HG03159 (cell line): ENCODE results near the gene QSOX2.

ENCODE experiments used
- ATAC-seq: cut with Tn5 transposase; IDR thresholded peaks from one replicate; pipeline ENCODE4 v1.9.1; 2021; ENCODE audit warnings: mild to moderate bottlenecking, moderate library complexity; ENCODE audit not compliant: unreplicated experiment

QSOX2 gene

DNA sequence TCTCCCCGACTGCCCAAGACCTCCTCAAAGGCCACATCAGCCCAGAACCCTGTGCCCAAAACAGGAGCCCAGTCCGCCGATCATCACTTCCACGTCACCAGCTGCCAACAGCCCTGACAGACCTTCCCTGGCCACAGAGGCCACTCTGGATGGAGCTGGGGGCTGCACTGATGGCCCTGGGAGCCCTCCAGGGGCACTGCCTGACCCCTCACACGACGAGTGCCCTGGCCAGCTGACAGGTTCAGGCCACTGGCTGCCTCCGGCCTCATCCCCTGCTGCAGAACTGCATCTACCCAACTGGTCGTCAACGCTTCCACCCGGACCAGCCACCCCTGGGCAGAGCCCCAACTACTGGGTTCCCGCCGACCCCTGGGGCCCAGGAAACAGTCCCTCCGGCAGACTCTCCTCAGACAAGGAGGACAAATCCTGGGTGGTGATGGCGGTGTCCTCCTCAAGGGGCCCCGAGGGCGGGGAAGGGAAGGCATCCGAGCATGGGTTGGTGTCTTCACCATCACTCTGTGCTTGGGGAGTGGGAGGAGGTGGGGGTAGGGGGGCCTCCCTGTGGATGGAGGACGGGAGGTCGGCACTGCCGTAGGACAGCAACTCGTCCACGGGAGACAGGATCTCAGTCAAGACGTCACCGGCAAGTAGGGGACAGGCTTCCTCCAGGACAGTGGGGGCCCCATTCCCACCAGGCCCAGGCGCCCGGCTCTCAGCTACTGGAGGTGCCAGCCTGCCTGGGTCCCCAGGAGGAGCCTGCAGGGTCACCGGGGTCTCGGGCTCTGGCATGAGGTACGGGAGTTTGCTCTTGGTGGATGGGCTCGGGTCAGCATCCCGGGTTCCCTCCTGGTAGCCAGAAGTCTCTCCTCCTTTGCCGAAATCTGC lies 7.9 kb upstream of the QSOX2 start:
- no peak for ATAC-seq

DNA sequence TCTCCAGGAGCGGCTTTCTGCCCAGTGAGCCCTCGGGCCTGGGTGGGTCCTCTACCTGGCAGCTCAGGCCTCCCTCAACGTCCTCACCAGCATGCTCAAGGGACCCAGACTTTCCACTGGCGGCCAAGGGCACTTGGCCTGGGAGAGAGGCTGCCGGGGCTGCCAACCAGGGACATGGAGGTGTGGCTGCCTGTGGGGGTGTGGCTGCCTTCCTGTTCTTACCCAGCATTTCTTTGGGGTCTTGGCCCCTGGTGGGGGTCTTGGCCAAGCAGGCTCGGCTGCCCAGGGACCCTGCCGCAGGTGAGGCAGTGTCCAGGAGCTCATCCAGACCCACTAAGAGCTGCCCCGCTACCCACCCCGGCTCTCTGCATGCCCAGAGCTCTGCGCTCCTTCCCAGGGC lies 7.2 kb upstream of the QSOX2 start:
- ATAC-seq = no peak

DNA sequence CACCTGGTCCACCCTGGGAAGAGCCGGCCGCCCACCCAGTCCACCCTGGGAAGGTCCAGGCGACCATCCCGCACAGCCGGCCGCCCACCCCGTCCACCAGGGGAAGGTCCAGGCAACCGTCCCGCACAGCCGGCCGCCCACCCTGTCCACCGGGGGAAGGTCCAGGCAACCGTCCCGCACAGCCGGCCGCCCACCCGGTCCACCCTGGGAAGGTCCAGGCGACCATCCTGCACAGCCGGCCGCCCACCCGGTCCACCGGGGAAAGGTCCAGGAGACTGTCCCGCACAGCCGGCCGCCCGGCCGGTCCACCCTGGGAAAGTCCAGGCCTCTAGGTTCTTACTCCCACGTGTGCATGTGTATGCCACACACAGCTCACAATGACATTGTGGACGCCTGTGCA lies 6.7 kb upstream of the QSOX2 start:
- ATAC-seq = no peak

DNA sequence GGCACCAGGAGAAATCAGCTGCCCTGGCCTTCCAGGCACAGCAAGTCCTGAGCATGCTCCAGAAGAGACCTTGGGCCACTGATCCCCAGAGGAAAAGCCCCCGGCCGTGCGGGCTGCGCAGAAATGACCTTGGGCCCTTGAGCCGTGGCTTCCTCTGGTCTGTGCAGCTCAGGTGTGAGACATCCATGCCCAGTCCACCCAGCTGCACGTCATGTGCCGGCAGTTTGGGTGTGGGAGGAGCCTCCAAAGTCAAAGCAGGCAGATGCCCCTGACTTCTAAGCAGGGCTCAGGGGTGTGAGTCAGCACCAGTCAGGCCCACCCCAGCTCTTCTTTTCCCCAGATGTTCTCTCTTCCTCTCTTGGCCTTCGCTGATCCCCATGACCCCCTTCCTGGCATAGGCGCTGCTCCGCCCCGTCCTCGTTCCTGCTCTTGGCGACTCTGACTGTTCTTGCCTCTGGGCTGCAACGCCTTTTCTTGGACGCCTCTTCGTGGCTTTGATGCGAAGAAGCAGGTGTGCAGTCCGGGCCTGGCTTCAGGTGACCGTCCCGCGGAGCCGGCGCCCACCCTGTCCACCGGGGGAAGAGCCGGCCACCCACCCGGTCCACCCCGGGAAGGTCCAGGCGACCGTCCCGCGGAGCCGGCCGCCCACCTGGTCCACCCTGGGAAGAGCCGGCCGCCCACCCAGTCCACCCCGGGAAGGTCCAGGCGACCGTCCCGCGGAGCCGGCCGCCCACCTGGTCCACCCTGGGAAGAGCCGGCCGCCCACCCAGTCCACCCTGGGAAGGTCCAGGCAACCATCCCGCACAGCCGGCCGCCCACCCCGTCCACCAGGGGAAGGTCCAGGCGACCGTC lies 5.9 kb upstream of the QSOX2 start:
- no peak for ATAC-seq

DNA sequence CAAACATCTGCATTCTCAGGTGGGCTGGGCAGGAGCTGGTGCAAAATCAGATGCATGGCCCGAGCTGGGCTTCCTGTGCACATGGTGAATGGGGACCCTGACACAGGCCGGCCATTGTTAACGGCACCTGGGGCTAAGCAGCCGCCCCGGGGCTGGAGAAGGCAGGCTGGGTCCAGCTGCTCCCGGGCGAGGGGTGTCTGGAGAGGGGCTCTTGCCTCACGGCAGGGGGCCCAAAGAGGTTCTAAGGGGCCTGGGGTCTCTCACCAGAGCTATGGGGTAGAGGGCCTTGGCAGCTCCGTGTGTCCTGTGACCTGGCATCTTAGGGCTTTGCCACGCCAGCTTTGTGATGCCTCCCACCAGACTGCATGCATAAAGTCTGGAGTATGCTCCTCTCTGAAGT lies 5.1 kb upstream of the QSOX2 start:
- no peak for ATAC-seq

DNA sequence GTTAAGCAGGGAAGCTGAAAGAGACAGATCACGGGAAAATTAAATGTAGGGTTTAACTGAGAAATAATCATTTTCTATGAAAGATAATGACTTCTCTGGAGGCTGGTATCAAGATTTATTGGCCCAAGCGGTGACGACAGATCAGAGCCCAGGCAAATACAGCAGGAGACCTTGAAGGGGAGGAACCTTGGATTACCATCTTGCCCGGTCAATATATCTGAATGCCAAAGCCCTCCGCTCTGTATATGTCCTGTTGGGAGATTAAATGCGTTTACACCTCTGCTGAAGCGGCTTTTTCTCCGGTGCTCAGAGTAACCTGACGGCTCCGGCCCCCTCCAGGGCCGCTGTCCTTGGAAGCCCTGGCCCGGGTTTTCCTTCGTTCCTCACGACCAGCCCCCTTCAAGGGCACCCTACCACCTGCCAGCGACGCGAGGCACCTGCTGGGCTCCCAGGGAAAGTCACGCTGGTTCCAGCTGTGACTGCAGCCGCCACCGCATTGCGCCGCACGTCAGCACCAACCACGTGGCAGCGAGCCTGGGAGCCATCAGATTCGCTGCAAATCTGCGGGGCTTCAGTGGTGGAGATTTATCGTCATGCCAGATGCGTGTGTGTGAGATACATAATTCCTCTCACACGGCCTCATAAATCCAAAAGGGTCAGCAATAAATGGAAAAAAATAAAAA lies 4.4 kb upstream of the QSOX2 start:
- no peak for ATAC-seq

DNA sequence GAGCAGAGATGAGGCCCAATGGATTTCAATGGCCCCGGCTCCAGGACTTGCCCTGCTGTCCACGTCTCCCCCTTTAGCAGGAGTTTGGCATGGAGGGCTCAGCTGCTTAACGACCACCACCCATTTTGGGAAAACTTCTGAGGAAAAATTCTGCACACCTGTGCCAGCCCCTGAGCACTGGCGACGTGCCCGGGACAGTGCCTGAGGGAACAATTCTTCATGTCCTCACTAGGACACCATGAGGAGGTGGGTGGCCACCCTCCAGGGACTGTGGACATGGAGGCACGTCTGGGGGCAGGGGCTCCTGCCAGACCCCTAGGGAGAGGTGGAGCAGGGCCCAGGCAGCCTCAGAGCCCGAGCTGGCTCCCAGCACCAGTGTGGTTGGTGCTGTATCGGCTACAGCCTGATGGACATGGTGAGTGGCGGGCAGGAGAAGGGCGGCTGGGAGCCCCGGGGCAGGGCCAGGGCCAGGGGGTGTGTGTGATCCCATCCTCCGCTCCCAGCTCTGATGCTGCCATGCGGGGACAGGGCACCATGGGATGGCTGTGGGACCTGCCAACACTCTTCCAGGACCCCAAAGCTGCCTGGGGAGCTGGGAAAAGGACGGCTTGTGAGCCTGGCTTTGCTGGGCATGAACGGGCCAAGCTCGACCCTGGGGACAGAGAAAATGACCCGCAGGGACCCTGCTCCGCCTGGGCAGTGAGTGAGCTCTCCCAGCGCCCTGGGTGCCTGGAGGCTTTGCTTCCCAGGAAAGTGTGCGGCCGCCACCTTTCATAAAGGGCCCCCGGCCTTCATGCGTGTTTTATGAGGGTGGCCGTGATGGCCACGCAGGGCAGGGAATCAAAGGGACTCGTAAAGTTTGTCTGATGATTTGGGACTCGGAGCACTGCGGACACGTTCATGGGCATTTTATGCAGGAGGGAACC lies 3.6 kb upstream of the QSOX2 start:
- no peak for ATAC-seq

DNA sequence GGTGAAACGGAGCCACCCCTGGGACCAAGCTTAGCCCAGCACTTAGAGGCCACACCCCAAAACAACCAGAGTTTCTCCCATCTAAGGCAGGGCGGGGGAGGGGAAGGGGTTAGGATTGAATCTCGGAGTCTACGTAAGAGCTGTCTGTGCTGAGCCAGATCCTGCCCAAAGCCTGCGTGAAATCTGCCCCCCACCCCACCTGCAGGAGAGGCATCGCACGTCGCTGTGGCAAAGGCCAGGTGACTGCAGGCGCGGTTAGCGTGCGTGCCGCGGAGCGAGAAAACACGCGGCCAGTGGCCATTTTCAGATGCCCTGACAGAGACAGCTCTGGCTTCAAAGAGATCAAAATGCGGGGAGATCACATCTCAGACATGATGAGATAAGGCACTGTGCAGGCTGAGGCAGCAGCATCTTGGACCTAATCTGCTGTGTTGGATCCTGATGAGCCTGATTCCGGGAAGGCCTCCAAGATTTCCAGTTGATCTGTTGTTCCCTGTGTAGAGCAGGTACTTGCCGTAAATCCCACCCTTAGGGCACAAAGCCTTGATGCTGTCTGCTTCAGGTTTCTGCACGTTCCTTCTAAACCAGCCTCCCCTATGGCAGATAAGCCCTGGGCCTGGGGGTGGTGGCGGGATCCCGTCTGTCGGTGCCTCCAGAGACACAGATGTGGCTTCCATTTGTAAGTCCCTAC lies 2.5 kb upstream of the QSOX2 start:
- no peak for ATAC-seq

DNA sequence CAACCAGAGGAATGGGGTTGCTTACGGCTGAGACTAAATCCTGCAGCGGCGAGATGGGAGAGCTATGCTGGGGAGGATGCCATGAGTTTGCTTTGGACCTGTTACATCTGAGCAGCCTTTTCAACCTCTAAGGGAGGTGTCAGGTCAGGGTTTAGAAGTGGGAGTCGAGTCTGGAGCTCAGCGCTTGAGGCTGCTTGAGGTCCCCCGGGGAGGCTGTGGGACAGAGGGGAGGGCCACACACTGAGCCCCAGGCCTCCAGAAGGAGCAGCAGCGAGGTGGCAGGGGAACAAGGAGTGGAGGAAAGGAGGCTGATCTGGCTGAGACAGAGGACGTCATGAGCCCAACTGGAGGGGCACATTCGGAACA lies 1.9 kb upstream of the QSOX2 start:
- ATAC-seq = no peak

DNA sequence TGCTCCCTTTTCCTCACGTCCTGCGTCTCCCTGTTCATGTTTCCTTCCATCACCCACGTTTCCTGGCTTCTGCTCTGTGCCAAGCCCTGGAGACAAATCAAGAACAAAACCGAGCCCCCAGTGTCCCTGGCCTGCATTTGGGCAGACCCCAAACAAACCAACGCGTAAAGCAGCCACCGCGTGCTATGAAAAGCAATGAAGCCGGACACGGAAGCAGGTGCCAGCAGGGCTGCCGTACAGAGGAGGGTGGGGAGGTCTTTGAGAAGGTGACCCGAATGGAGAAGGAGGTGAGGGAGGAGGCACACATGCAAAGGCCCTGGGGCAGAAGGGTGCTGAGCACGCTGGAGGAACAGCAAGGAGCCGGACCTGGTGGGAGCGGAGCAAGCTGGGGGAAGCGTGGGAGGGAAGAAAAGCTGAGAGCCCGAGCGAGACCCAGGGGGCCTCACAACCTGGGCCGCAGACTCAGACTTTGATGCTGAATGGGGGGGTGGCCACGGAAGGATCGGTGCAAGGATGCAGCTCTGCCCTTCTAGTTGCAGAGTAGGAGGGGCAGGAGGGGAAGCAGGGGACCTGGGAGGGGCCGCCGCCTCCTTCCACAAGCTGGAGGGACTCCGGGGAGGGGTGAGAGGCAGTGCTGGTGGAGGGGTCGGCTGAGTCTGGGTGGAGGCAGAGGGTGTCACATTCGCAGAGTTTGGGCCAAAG lies 1.4 kb upstream of the QSOX2 start:
- no peak for ATAC-seq

DNA sequence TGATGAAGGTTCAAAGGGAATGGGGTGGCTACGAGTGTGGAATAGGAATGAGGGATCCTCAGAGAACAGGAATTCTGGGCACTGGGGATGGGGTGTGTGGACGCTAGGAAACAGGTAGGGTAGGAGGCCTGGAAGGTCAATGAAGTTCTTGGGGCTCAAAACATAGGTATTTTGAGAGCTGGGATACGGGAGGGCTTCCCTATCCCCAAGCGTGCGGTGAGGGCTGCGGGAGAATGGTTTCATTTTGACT lies 718 bp downstream of the QSOX2 start:
- no peak for ATAC-seq

DNA sequence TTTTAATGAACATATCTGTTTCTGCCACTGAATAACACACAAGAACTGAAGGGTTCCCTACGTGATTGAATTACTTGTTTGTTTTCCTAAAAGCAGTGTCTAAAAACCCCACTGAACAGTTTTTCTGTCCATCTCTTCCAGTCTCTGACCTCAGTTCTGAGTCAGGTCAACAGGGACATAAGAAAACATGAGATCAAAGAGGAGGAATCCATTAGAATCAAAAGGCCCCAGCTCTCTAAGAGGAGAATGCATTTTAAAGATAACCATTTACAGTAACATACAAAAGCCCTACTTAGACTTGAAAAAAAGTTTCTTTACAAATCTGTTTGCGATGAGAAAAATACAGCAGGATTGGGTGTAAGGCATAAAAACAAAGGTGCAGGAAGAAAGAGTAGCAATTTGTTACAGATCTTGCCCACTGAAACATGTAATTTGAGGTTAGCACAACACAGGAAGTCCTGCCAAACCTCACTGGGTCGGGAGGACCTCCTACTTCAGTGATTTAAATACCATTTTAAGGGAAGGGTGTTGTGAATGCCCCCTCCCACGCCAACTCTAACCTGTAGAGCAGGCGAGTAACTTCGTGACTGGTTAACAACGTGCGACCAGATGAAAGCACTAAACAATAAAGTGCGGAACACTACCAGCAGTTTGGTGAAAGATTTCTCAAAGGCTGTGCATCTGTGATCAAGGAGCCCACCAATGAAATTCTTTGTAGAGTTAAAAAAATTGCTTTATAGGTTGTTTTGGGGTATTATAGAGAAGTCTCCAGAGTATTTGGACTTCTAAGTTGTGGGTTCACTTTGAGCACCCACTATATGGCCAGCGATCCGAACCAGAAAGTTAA lies 1.3 kb downstream of the QSOX2 start:
- ATAC-seq = no peak

DNA sequence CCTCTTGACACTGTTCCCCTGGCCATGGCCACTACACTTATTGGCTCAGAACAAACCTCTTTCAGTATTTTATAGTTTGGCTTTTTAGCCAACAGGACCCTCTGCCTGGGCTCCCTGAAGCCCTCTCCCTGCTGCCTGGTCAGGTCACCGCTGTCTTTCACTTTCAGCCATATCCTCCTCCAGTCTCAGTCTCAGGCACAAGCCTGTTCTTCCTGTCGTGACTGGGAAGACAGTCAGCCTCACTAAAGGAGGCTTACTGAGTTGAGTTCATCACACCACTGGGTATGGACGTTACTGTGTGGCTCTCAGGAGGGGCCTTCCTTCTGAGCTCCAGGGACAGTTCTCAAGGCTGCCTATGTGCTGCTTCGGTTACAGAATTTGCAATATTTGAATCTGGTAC lies 2.0 kb downstream of the QSOX2 start:
- ATAC-seq = no peak

DNA sequence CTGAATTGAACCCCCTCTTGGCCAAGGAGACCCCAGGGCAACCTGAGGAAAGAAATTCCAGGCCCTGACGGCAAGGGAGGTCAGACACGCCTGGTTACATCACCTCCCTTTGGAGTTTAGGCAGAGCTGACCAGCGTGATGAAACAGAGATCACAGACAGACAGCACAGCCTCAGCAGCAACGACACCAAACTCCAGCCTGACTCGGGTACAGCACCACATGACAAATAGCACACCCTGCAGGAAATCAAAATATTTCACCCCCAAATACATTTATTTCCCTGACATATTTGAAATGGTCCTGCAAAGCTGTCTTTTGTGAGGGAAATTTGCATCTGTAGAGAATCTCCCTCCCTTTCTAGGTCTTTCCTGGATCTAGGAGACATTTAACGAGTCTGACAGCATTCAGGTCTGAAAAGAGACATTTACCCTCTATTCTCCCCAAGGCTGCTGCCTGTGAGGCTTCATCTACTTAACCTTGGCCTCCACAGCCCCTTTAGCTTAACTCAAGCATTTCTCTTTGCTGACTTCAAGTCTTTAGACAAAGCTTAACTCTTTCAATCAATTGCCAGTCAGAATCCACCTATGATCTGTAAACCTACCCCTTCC lies 2.6 kb downstream of the QSOX2 start:
- ATAC-seq = no peak

DNA sequence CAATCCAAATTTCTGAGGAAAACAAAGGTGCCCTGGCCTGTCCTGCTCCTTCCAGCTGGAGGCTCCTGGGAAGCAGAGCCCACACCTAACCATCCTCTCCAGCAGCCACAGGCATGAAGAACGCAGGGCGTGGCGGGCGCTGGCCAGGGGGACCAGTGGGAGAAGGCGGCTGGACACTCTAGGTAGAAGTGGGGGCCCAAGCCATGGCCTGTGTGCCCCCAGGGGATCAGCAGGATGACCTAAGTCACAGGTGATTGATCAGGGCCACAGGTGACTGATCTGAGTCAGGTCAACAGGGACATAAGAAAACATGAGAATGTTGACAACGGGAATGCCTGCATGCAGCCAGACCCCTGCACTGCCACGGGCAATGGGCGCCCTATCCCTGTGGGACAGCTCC lies 3.4 kb downstream of the QSOX2 start:
- no peak for ATAC-seq

DNA sequence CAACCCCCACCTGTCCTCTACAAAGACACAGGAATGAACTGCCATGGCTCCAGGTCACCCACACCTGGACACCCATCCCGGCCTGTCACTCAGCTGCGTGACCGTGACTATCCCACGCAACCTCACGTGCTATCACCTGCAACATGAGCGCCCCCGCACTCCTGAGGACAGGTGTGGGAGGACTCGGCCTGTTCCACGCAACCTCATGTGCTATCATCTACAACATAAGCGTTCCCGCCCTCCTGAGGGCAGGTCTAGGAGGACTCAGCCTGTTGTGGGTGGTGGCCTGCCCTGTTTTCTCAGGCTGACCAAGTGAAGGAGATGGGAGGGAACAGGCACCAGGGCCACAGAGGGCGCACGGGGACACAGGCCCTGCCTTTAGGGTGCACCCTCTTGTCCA lies 4.1 kb downstream of the QSOX2 start:
- ATAC-seq = no peak

DNA sequence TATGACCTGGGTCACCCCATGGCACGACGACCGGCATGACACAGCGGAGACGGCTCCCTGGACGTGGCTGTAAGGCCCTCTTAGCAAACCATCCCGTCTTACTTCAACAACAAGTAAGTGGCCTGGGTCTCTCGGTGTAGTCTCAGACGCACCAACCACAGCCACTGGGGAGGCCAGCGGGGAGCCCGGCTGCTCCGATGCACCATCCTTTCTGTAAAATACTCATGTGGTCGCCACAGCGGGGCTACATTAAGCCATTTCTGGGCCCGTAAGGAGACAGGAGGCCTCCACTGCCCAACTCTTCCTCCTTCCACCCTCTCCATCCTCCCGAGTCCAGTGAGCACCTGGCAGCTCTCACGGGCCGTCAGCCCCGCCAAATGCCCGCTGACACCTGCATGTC lies 4.7 kb downstream of the QSOX2 start:
- ATAC-seq = no peak

DNA sequence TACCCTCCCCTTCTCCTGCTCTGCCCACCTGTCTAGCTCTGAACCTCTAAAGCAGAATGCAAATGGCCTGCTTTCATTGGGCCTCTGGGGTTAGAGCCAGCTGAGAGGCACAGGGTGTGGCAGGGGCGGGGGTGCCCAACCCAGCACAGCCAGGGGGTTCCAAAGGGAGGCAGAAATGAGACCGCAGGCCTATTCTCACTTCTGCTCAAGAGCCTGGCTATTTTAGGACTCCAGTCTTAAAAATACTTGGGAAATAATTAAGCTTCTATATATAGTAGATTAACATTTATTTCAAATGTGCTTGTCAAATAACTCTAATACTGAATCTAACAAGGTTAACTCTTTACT lies 5.7 kb downstream of the QSOX2 start:
- no peak for ATAC-seq
